ENCODE data around the gene CLCN6. TPM values are rescaled to one million over a fixed set of nuclear protein-coding genes. Genes with fewer than 3 reads are reported as not detected.

The CLCN6 gene
- total and polyA plus RNA-seq, 2 of the 13 experiments (the other 11 are each of a cell fraction or from before 2014, with no cell fraction given), result 14.9 to 19.3 TPM

GRCh38 chr1:11838349-11839272 is 32.6 kb downstream of the CLCN6 start (continued):
- no peak for TF ChIP-seq NFAT5 (CRISPR knock-in tag; IDR thresholded peaks at IDR 0.05)
- 0 out of 2 replicates have a peak, but pooled peaks have one; percentile 39 for TF ChIP-seq PAF1 (CRISPR knock-in tag; IDR thresholded peaks at IDR 0.05)
- no peak for TF ChIP-seq USF2 (IDR thresholded peaks at IDR 0.05; ENCODE audit: low read depth, low read length)
- no peak for TF ChIP-seq USF2 (CRISPR knock-in tag; IDR thresholded peaks at IDR 0.05; ENCODE audit: borderline replicate concordance)
- TF ChIP-seq SOX5 (CRISPR knock-in tag; IDR thresholded peaks at IDR 0.05; ENCODE audit: borderline replicate concordance), result 0 out of 2 replicates have a peak, but pooled peaks have one; percentile 20
- no peak for TF ChIP-seq TRIM22 (IDR thresholded peaks at IDR 0.05)
- no peak for TF ChIP-seq ZNF607 (CRISPR knock-in tag; IDR thresholded peaks at IDR 0.05; ENCODE audit: borderline replicate concordance)
- peak; percentile 76; the same call in 1 of the 2 replicates for TF ChIP-seq KDM2A (CRISPR knock-in tag; IDR thresholded peaks at IDR 0.05; ENCODE audit: borderline replicate concordance, low read depth)
- no peak for TF ChIP-seq MLLT10 (CRISPR knock-in tag; IDR thresholded peaks at IDR 0.05)
- TF ChIP-seq ATM (IDR thresholded peaks at IDR 0.05; ENCODE audit: borderline replicate concordance), result no peak
- TF ChIP-seq CBX1 (IDR thresholded peaks at IDR 0.05; ENCODE audit: low read depth), result no peak
- TF ChIP-seq SRSF4 (IDR thresholded peaks at IDR 0.05; ENCODE audit: low read depth, low read length, poor library complexity, severe bottlenecking), result no peak
- TF ChIP-seq MBNL3 (CRISPR knock-in tag; conservative IDR thresholded peaks at IDR 0.05), result no peak
- TF ChIP-seq IRF1 (CRISPR knock-in tag; IDR thresholded peaks at IDR 0.05; ENCODE audit: low read depth), result no peak
- TF ChIP-seq ZNF770 (CRISPR knock-in tag; IDR thresholded peaks at IDR 0.05), result no peak
- TF ChIP-seq ZSCAN30 (CRISPR knock-in tag; IDR thresholded peaks at IDR 0.05), result no peak

Data from HepG2 (cell line).